Lung (tissue), 12 donors: Measurements from ENCODE around the gene HCLS1. TPM values are rescaled to one million over a fixed set of nuclear protein-coding genes. Genes with fewer than 3 reads are reported as not detected.
"Not testable (repeated sequence)": the region's sequence is repeated elsewhere in the genome, so short reads cannot be mapped to it uniquely, and the experiment has no call there.

Experiments used
- ATAC-seq: fragments of 200-7000 bp; cut with Tn5 transposase; one replicate; pipeline ENCODE4 v1.9.1; 2020; ENCODE audit warnings: moderate number of reproducible peaks; ENCODE audit not compliant: insufficient read depth, low FRiP score
- DNase-seq, 3 donors: peaks; one replicate each; pipeline ENCODE4 v3.0.0-alpha.2; 2013 to 2017
- H3K27ac ChIP-seq, 2 donors: one replicate each; pipeline ENCODE4 v1.5.1; 2013; ENCODE audit warnings: mild to moderate bottlenecking in 2 of 2, moderate library complexity in 2 of 2, control low read depth in 1 of 2, inconsistent platforms in 1 of 2, low read depth in 1 of 2, low read length in 1 of 2
- H3K27me3 ChIP-seq, 3 donors: one replicate each; pipeline ENCODE4 v1.5.1; 2013; ENCODE audit warnings: low read length in 2 of 3; ENCODE audit not compliant: control insufficient read depth in 3 of 3, insufficient read depth in 3 of 3
- H3K36me3 ChIP-seq, 4 donors: one replicate each; pipeline ENCODE4 v1.5.1; 2013; ENCODE audit warnings: low read length in 4 of 4, mild to moderate bottlenecking in 1 of 4, moderate library complexity in 1 of 4; ENCODE audit not compliant: control insufficient read depth in 4 of 4, insufficient read depth in 4 of 4
- H3K4me1 ChIP-seq, 5 donors: one replicate each; pipeline ENCODE4 v1.5.1; 2013; ENCODE audit warnings: low read length in 5 of 5, mild to moderate bottlenecking in 2 of 5, moderate library complexity in 1 of 5; ENCODE audit not compliant: control insufficient read depth in 5 of 5, insufficient read depth in 5 of 5
- H3K4me3 ChIP-seq: one replicate; pipeline ENCODE4 v1.5.1; 2013; ENCODE audit warnings: mild to moderate bottlenecking, control low read depth, moderate library complexity
- H3K9ac ChIP-seq, 2 donors: one replicate each; pipeline ENCODE4 v1.5.1; 2013; ENCODE audit warnings: low read length in 2 of 2, control low read depth in 1 of 2; ENCODE audit not compliant: insufficient read depth in 1 of 2
- H3K9me3 ChIP-seq, 4 donors: one replicate each; pipeline ENCODE4 v1.5.1; 2013; ENCODE audit warnings: low read length in 3 of 4, mild to moderate bottlenecking in 1 of 4, moderate library complexity in 1 of 4; ENCODE audit not compliant: control insufficient read depth in 4 of 4, insufficient read depth in 3 of 4
- CTCF ChIP-seq: IDR thresholded peaks from 2 replicates; pipeline ENCODE4 v1.5.1; 2012; ENCODE audit warnings: mild to moderate bottlenecking; ENCODE audit errors: control extremely low read depth, extremely low read depth
- WGBS, 2 donors: extraction: QIAGEN DNeasy Blood & Tissue Kit; methylation state at CpG; one replicate each; pipeline ENCODE4 v1.1.7; 2013; 5-methylcytosine and 5-hydroxymethylcytosine counted together
- polyA plus RNA-seq, 2 donors: library from polyadenylated mRNA; stranded (reverse); fragments of 200-250 nt; gene quantifications; one replicate each; pipeline ENCODE4 v1.2.1, GENCODE V29; 2013
- total RNA-seq, 2 donors: library from RNA; depleted of rRNA in 1 of 2; stranded (reverse); fragments of >200 nt in 1 of 2; gene quantifications; one replicate each; pipeline ENCODE4 v1.2.1, GENCODE V29; 2014 to 2021
- donor health status: control.
- donor health status: control.
- donor health status: Bipolar disorder and iron deficiency.
- donor health status: healthy.
- donor health status: DM: yes; HTN: yes; CAD: no.

HCLS1 gene
- total and polyA plus RNA-seq, 4 donors = 23.9 to 240 (median 69.3) TPM

- H3K36me3 ChIP-seq = no peaks in the 10 kb centered on the region
- TF ChIP-seq CTCF = no peak
- H3K9ac ChIP-seq = no peak overlapping the region
- DNase-seq (no peak), ATAC-seq (no peak)
- H3K27ac ChIP-seq = peak overlapping the region in 1 of 2 donors; percentile 90
- no peak overlapping the region for H3K4me3 ChIP-seq
- H3K4me1 ChIP-seq = peaks cover 0 to 3% (median 0%) of the 10 kb centered on the region in 5 donors
- no peaks in the 10 kb centered on the region for H3K27me3 ChIP-seq
- H3K9me3 ChIP-seq = no peaks in the 10 kb centered on the region
- 76 to 89% methylated on average over 2 of the region's 2 CpGs for WGBS, 2 donors
Observed at GRCh38 chr3:121594850-121595249, 65.9 kb downstream of the HCLS1 start.

GRCh38 chr3:121593806-121594205, 66.9 kb downstream of the HCLS1 start:
- not testable (repeated sequence) for H3K9ac ChIP-seq, H3K27me3 ChIP-seq, H3K4me1 ChIP-seq, ATAC-seq, DNase-seq, H3K9me3 ChIP-seq, H3K36me3 ChIP-seq, H3K4me3 ChIP-seq
- WGBS, 2 donors = 93 to 99% methylated on average over 4 of the region's 4 CpGs
- H3K27ac ChIP-seq = peak overlapping the region in 1 of 2 donors; percentile 78

GRCh38 chr3:121592856-121593702, 67.6 kb downstream of the HCLS1 start, which contains the start of gene FBXO40:
TSS of gene FBXO40 (plus strand) at chr3:121593379. CDS start at chr3:121620576, 27,197 bp downstream.
- Histone ChIP-seq H3K27me3 (no peaks in the 10 kb centered on the region), H3K9me3 (no peaks in the 10 kb centered on the region), H3K4me3 (no peak within 1 kb of the TSS), H3K36me3 (no peaks in the 10 kb centered on the region), H3K9ac (no peak within 1 kb of the TSS), H3K27ac (peak within 1 kb of the TSS in 1 of 2 donors; percentile 78), H3K4me1 (peaks cover 0 to 3% (median 0%) of the 10 kb centered on the region in 5 donors)
- 48 to 68% methylated on average over 11 of the region's 11 CpGs for WGBS, 2 donors
- TF ChIP-seq CTCF = no peak
- peak in 1 of 3 donors; percentile 21 for DNase-seq
- ATAC-seq = no peak

- H3K9ac ChIP-seq = no peak overlapping the region
Observed at GRCh38 chr3:121584418-121584817, 76.3 kb downstream of the HCLS1 start.

More at GRCh38 chr3:121584418-121584817, 76.3 kb downstream of the HCLS1 start:
- Histone ChIP-seq H3K27me3 (peaks cover 0 to 2% (median 0%) of the 10 kb centered on the region in 3 donors), H3K36me3 (no peaks in the 10 kb centered on the region), H3K27ac (no peak overlapping the region), H3K9me3 (peaks cover 0 to 1% (median 0%) of the 10 kb centered on the region in 4 donors), H3K4me1 (no peaks in the 10 kb centered on the region), H3K4me3 (no peak overlapping the region)
- 87 to 90% methylated on average over 1 of the region's 1 CpG for WGBS, 2 donors
- DNase-seq (no peak), ATAC-seq (no peak)
- no peak for TF ChIP-seq CTCF
